Liver (tissue), 3 donors: ENCODE data around the gene DPYD.

Experiments used
- GABPA ChIP-seq, 2 donors: IDR thresholded peaks in 1 of 2; conservative IDR thresholded peaks in 1 of 2; 2 replicates each; pipeline ENCODE4 v1.6.1; 2016; ENCODE audit warnings: antibody characterized with exemption in 2 of 2, mild to moderate bottlenecking in 1 of 2, moderate library complexity in 1 of 2
- HNF4A ChIP-seq, 2 donors: conservative IDR thresholded peaks; 2 replicates each; pipeline ENCODE4 v1.6.1; 2016; ENCODE audit warnings: antibody characterized with exemption in 2 of 2, mild to moderate bottlenecking in 2 of 2
- JUND ChIP-seq, 2 donors: IDR thresholded peaks; 2 replicates each; pipeline ENCODE4 v1.6.1; 2016; ENCODE audit warnings: antibody characterized with exemption in 2 of 2
- MAX ChIP-seq: IDR thresholded peaks from 2 replicates; pipeline ENCODE4 v1.6.1; 2016; ENCODE audit warnings: antibody characterized with exemption
- RAD21 ChIP-seq, 2 donors: IDR thresholded peaks; 2 replicates each; pipeline ENCODE4 v1.6.1; 2016; ENCODE audit warnings: antibody characterized with exemption in 2 of 2, mild to moderate bottlenecking in 2 of 2
- REST ChIP-seq: IDR thresholded peaks from 2 replicates; pipeline ENCODE4 v1.6.1; 2016; ENCODE audit warnings: antibody characterized with exemption, mild to moderate bottlenecking
- SP1 ChIP-seq: IDR thresholded peaks from 2 replicates; pipeline ENCODE4 v1.6.1; 2018; ENCODE audit warnings: antibody characterized with exemption, mild to moderate bottlenecking
- TAF1 ChIP-seq: conservative IDR thresholded peaks from 2 replicates; pipeline ENCODE4 v1.6.1; 2016; ENCODE audit warnings: antibody characterized with exemption, mild to moderate bottlenecking
- ZBTB33 ChIP-seq: IDR thresholded peaks from 2 replicates; pipeline ENCODE4 v1.6.1; 2016; ENCODE audit warnings: antibody characterized with exemption
- TF ChIP-seq, protein P1 (sequence below): fragments of 150-350 bp; IDR thresholded peaks from 2 replicates; pipeline ENCODE4 v1.5.1; 2017; ENCODE audit warnings: improper control_type of control experiment, low read depth, low read length; ENCODE audit not compliant: missing input control
- TF ChIP-seq, protein P2 (sequence below): IDR thresholded peaks from 2 replicates; pipeline ENCODE4 v1.6.1; 2016; ENCODE audit warnings: antibody characterized with exemption
- donor health status: healthy.
- donor health status: healthy.

- TF ChIP-seq MAX: no peak
- TF ChIP-seq, protein P1, sequence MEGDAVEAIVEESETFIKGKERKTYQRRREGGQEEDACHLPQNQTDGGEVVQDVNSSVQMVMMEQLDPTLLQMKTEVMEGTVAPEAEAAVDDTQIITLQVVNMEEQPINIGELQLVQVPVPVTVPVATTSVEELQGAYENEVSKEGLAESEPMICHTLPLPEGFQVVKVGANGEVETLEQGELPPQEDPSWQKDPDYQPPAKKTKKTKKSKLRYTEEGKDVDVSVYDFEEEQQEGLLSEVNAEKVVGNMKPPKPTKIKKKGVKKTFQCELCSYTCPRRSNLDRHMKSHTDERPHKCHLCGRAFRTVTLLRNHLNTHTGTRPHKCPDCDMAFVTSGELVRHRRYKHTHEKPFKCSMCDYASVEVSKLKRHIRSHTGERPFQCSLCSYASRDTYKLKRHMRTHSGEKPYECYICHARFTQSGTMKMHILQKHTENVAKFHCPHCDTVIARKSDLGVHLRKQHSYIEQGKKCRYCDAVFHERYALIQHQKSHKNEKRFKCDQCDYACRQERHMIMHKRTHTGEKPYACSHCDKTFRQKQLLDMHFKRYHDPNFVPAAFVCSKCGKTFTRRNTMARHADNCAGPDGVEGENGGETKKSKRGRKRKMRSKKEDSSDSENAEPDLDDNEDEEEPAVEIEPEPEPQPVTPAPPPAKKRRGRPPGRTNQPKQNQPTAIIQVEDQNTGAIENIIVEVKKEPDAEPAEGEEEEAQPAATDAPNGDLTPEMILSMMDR: no peak
- TF ChIP-seq SP1: no peak
- TF ChIP-seq HNF4A (conservative IDR thresholded peaks at IDR 0.05): no peak
- TF ChIP-seq TAF1: no peak
- no peak for TF ChIP-seq ZBTB33
- no peak for TF ChIP-seq JUND (IDR thresholded peaks at IDR 0.05)
- no peak for TF ChIP-seq REST
- TF ChIP-seq GABPA (IDR thresholded peaks at IDR 0.05 in 1 of 2, conservative IDR thresholded peaks at IDR 0.05 in 1 of 2): no peak
- TF ChIP-seq, protein P2, sequence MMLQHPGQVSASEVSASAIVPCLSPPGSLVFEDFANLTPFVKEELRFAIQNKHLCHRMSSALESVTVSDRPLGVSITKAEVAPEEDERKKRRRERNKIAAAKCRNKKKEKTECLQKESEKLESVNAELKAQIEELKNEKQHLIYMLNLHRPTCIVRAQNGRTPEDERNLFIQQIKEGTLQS: no peak
- TF ChIP-seq RAD21 (IDR thresholded peaks at IDR 0.05): no peak
Observed at GRCh38 chr1:97814121-97814520, 106.7 kb downstream of the DPYD start.
